ENCODE data around the gene B4GALT2. TPM values are rescaled to one million over a fixed set of nuclear protein-coding genes. Genes with fewer than 3 reads are reported as not detected.

Gene B4GALT2, protein sequence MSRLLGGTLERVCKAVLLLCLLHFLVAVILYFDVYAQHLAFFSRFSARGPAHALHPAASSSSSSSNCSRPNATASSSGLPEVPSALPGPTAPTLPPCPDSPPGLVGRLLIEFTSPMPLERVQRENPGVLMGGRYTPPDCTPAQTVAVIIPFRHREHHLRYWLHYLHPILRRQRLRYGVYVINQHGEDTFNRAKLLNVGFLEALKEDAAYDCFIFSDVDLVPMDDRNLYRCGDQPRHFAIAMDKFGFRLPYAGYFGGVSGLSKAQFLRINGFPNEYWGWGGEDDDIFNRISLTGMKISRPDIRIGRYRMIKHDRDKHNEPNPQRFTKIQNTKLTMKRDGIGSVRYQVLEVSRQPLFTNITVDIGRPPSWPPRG
- 119 TPM for total RNA-seq

DNA sequence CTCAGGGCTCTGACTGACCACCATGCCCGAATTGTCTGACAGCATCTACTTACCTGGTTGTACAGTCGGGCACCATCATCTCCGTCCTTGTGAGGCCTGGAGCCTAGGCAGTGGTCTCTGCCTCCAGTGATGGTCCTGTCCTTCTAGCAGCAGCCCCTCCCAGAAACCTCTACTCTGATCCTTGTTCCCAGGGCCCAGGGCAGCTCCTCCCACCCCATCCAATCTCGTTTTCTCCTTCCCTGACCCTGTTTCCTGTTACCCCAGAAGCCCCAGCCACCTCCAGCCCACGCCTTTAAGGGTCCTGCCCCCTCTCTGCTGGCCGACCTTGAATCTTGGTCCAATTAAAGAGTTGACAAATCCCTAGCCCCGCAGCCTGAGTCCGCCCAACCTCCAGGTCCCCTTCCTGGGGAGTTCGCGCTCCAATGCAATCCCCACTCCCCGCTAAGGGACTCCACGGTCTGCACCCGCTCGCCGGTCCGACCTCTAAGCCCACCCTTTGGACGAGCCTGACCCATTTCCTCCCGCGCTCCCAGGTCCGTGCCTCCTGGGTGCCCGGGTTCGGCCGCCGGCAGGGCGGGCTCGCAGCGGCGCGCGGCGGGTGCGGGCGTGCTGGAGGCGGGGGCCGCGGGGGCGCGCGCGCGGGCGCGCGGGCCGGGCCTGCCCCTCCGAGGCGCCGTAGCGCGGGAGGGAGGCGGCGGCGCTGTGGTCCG, at the start of gene B4GALT2:
Gene B4GALT2 (plus strand): TSS at position 660 of the 710 bp plus-strand sequence. CDS start 1,951 bp downstream, outside the sequence.
- peak; percentile 89 to 91 for DNase-seq (ENCODE audit: low spot score in 2 of 2)
- no peak for FAIRE-seq

GRCh38 chr1:43930168-43930948, 48.7 kb upstream of the B4GALT2 start:
- DNase-seq (ENCODE audit: low spot score in 2 of 2): no peak
- FAIRE-seq: no peak

DNA sequence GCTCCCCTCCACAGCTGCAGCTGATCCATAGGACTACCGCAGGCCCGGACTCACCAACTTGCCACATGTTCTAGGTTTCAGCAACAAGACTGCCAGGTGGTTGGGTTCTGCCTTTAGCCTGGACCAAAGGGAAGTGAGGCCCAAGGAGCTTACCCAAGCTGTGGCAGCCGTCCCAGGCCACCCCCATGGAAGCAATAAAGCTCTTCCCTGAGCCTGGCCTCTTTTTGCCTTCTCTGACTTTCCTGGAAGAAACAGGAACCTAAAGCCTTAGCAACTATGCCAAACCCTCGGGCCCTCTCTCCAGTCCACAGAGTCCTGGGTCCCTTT, 48.1 kb upstream of the B4GALT2 start:
- DNase-seq (ENCODE audit: low spot score in 2 of 2): no peak
- no peak for FAIRE-seq

DNA sequence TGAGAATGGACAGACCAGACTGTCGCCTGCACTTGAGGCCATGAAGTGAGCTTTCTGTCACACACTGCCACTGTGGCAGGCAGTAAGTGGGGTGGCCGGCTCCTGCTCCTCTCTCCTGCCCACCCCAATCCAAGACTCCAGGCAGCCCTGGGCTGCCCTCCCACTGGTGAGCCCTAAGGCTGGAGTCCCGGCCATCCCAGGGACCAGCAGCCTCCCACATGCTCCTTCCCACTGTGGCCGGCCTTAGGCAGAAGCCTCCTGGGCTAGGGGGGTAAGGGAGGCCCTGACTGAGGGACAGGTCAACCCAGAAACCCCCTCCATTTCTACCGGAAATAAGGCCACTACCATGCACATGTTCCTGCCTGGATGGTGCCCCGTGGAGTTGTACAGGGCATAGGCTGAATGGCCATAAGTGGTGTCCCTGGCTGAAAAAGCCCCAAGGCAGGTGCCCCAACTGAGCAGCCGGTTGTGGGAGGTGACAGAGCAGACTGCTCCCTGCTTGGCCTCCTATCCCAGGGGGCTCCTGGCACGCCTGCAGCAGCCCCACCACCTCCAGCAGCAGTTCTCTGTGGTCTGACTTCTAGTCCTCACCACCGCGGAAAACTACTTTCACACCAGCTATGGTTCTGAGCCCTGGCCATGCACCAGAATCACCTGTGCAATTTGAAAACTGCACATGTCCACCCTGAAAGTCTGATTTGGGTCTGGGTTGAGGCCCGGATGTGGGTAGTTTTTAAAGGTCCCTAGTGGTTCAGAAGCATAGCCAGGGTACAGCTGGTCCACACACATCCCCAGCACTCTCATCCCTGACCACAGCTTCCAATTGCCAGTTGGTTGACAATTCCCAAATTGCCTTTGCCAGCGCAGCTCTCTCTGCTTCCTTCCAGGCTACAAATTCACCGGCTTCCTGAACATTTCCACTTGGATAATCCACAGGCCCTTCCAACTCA, 47.0 kb upstream of the B4GALT2 start:
- DNase-seq (ENCODE audit: low spot score in 2 of 2) (no peak), FAIRE-seq (no peak)

GRCh38 chr1:43932786-43933385, 46.1 kb upstream of the B4GALT2 start:
- DNase-seq (ENCODE audit: low spot score in 2 of 2) (no peak), FAIRE-seq (no peak)

DNA sequence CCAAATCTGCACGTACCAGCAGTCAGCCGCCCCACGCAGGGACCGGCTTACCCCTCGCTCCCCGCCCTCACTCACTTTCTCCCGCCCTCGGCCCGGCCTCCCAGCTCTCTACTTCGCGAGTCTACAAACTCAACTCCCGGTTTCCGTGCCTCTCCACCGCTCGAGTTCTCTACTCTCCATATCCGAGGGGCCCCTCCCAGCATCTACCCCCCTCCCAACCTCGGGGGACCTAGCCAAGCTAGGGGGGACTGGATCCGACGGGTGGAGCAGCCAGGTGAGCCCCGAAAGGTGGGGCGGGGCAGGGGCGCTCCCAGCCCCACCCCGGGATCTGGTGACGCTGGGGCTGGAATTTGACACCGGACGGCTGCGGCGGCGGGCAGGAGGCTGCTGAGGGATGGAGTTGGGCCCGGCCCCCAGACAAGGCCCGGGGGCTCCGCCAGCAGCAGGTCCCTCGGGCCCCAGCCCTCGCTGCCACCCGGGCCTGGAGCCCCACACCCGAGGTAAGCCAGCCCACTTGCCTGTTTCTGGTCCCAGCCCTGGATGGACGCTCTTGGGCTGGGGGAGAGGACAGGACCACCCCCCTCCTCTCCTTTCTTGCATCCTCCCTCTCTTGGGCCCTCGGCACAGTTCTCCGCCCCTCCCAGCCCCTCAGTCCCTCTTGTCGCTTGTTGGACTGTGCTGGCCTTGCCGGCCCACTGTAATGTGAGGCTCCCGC, 45.5 kb upstream of the B4GALT2 start, which contains the start of gene ARTN:
Gene ARTN (plus strand): TSS at position 416 of the 715 bp plus-strand sequence. CDS start 1,856 bp downstream, outside the sequence.
- FAIRE-seq (no peak), DNase-seq (ENCODE audit: low spot score in 2 of 2) (no peak)

GRCh38 chr1:43934101-43934985, 44.7 kb upstream of the B4GALT2 start:
- DNase-seq (ENCODE audit: low spot score in 2 of 2): peak; percentile 79 to 83
- no peak for FAIRE-seq

- no peak for DNase-seq (ENCODE audit: low spot score in 2 of 2)
- no peak for FAIRE-seq
Observed at GRCh38 chr1:43934986-43935324, 44.1 kb upstream of the B4GALT2 start.

- no peak for DNase-seq (ENCODE audit: low spot score in 2 of 2)
- FAIRE-seq: no peak
Observed at GRCh38 chr1:43935711-43936427, 43.1 kb upstream of the B4GALT2 start.

- FAIRE-seq (no peak), DNase-seq (ENCODE audit: low spot score in 2 of 2) (peak in 1 of 2 donors; percentile 62)
Observed at GRCh38 chr1:43936431-43937151, 42.4 kb upstream of the B4GALT2 start.

- no peak for FAIRE-seq
- DNase-seq (ENCODE audit: low spot score in 2 of 2): no peak
Observed at GRCh38 chr1:43937179-43937865, 41.7 kb upstream of the B4GALT2 start.

DNA sequence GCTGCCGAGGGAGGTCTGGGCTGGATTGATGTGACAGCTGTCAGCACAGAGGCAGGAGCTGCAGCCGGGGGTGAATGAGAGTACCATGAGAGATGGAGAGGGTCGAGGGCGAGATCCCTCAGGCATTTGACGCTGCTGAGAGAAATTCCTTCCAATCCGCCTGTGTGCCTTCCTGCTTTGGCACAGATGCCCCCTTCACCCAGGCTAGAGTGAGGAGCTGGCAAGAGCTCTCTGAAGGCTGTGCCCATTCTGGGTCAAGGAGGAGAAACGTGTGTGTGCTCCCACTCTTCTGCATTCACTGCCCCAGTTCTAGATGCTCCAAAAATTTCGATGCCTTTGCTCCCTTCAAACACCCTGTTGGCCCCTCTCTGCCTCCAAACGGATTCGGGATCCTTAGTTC, 40.6 kb upstream of the B4GALT2 start:
- DNase-seq (ENCODE audit: low spot score in 2 of 2) (no peak), FAIRE-seq (no peak)

- FAIRE-seq (no peak), DNase-seq (ENCODE audit: low spot score in 2 of 2) (no peak)
Observed at GRCh38 chr1:43938892-43939587, 40.0 kb upstream of the B4GALT2 start.

- FAIRE-seq (no peak), DNase-seq (ENCODE audit: low spot score in 2 of 2) (no peak)
Observed at GRCh38 chr1:43942411-43942810, 36.6 kb upstream of the B4GALT2 start.

GRCh38 chr1:43944860-43945259, 34.1 kb upstream of the B4GALT2 start:
- FAIRE-seq: no peak
- DNase-seq (ENCODE audit: low spot score in 2 of 2): no peak
